GM21825 (cell line): ENCODE results near the gene LYST.
A peak's percentile ranks its signal among the peaks of the same experiment; 100 is the strongest.

Source experiments
- ATAC-seq: cut with Tn5 transposase; IDR thresholded peaks from one replicate; pipeline ENCODE4 v1.9.1; 2021; ENCODE audit warnings: mild to moderate bottlenecking, moderate library complexity; ENCODE audit not compliant: unreplicated experiment

The LYST gene

DNA sequence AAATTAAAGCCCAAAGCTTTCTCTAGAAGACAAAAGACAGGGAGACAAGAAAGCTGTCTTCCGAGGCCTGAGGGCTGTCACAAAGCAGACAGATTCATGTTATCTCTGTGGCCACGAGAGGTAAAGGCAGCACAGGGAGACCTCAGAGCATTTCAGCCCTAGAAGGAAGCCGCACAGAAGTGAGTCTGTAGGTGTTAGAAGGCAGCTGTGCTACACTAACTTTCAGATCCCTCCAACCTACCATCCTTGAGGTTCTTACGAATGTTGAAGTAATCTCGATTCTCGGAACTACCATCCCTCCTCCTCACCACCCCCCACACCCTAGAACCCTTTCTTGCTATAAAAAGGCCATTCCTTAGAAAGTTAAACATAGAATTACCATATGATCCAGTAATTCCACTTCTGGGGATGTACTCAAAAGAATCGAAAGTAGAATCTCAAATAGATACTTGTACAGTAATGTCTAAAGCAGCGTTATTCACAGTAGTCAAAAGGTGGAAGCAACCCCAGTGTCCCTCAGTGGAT lies 21.5 kb upstream of the LYST start:
- ATAC-seq, result peak; percentile 77

DNA sequence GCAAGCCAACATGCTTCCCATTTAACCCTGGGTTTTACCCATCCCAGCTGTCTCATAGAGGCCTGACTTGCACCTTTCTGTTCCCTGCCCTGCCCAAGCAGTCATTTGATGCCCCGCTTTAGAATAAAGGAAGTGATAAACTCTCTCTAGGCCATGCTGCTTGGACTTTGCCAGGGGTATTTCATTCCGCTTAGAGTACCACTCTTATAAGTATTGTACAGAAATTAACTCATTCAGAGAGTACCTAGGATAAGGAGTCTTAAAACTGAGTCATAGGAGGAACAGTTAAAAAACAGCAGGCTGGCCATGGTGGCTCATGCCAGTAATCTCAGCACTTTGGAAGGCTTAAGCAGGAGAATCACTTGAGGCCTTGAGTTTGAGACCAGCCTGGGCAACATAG lies 21.0 kb upstream of the LYST start:
- ATAC-seq, result no peak

DNA sequence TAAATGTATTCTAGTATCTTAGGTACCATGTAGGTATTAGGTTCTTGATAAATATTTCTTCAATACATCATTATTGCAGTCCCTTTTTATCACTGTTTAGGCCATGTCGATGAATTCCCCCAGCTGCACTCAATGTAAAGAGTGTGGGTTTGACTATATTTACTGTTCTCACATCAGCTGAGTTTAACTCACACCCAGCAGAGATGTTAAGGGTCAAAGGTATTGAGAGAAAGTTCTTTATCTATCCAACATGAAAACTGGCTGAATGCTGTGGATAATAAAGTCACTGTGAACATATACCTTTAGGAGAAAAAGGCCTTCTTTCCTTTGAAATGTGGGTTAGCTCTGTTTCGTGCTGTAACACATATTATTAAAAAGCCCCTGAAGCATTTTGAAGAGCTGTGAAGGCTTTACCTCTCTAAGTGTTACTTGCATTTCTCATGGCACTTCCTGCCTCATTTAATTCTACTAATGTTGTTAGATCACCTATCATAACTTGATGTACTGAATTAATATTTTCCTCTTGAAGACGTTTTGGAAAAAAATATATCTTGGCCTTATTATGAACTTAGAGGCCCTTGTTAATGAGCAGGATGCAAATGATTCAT lies 19.1 kb upstream of the LYST start:
- ATAC-seq, result no peak

- no peak for ATAC-seq
Measured at GRCh38 chr1:235883261-235883927, 16.7 kb upstream of the LYST start.

DNA sequence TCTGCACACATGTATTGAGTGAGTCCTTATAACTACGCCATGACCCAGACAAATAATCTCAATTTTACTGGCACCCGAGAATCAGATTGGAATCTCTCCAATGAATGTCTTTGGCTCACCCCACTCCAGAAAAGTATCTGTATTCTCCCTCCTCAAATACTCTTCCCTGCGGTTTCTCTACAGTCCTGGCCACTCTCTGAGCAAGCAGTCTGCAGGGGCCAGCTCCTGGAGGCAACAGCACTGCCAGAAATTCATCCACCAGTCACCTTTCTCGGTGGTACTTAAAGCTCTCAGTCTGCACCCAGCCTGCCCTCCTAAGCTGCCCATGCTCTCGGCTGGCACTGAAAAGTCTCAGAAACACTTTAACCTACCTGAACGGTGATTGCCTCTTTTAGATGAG lies 16.1 kb upstream of the LYST start:
- ATAC-seq, result no peak

- no peak for ATAC-seq
Measured at GRCh38 chr1:235881930-235882700, 15.4 kb upstream of the LYST start.

GRCh38 chr1:235878082-235878811 lies 11.5 kb upstream of the LYST start:
- ATAC-seq, result no peak

DNA sequence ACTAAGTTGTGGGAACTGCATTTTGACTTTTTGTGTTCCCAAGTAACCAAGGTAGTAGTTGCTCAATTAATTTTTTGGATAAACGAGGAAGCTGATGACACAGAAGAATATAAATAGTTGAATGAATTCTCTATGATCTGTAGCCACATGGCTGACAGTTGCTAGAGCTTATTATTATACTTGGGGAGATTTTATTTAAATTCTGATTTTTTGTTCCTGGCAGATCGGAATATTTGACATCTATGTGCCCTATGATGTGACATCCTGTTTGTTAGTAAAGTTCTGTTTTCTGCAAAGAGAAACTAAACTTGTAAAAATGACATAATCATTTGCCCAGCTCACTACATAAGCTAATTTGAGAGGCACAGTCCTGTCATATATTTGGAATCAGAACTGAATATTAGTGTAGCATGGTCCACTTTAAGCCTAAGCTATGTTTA lies 9.7 kb upstream of the LYST start:
- ATAC-seq, result no peak

- no peak for ATAC-seq
Measured at GRCh38 chr1:235875036-235875597, 8.4 kb upstream of the LYST start.

DNA sequence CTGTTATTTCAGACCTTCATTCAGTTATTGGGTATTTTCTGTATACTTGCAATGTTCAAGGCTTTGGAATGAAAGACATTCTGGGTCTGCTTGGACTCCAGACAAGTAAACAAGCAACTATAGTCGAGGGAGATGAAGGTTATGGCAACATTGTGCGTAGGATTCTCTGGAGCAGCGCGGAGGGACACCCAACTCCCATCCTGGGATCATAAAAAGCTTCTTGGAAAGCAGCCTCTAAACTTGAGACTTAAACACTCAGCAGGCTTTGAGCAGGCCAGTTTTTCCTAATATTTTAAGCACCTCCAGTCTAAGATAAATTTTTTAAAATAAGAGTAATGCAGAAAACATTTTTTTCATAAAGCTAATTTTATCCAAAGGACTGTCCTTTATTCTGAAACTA lies 7.6 kb upstream of the LYST start:
- ATAC-seq, result no peak

DNA sequence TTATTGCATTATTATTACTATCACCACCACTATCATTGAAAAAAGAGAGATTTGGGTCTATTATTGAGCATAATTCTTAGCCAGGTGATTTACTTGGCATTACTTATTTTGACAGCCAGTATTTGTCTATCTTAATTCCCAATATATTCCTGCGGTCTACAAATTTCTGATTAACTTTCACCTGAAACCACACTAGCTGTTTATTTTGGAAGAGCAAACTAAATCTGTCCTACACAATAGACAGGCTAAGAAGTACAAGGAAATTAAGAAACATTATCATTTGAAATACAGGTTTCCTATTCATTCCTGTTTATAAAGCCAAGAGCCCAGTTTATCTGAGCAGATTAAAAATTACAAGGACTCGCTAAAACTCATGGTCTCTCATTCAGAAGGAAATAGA lies 6.9 kb upstream of the LYST start:
- ATAC-seq, result no peak

GRCh38 chr1:235873045-235873444 lies 6.3 kb upstream of the LYST start:
- ATAC-seq, result no peak

- ATAC-seq, result no peak
Measured at GRCh38 chr1:235872270-235872669, 5.6 kb upstream of the LYST start.

GRCh38 chr1:235867903-235868469 lies 1.3 kb upstream of the LYST start:
- ATAC-seq, result peak; percentile 33

GRCh38 chr1:235866913-235867845 lies 473 bp upstream of the LYST start:
- ATAC-seq, result peak; percentile 72

DNA sequence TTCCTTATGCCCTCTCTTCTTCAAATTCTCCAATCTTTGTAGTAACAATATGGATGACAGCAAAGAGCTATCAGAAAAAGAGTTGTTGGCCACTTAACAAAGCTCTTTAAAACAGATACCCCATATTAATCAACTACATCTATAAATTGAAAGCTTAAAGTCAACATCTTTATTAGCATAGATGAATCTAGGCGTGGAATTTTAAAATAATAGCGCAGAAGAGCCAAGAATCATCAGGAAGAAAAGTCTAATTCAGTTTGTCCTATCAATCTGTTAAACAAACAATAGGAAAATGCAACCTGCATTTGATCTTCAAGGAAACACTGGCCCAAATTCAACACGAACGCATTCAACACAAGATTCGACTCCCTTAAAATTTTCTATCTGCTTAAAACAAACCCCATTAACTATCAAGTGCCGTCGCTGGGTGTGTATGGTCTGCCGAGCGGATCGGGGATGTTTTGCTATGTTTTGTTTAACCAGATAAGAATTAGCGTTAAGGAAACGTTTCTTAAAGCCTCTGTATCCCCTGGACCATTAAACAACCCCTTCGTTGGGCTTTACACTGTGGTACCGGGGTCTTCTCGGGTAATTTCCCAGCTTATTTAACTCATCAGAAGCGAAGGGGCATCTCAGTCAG lies 1.0 kb downstream of the LYST start:
- no peak for ATAC-seq

- no peak for ATAC-seq
Measured at GRCh38 chr1:235864931-235865525, 1.7 kb downstream of the LYST start.

DNA sequence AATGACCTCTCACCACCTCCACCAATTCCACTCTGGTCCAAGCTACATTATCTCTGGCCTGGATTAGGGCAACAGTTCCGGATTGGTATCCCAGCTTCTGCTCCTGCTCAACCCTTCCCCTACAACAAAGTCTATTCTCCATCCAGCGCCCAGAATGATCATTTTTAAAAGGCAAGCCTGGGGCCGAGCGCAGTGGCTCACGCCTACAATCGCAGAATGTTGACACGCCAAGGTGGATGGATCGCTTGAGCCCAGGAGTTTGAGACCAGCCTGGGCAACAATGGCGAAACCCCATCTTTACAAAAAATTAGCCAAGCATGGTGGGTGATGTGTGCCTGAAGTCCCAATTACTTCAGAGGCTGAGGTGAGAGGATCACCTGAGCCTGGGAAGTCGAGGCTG lies 2.2 kb downstream of the LYST start:
- ATAC-seq, result no peak

DNA sequence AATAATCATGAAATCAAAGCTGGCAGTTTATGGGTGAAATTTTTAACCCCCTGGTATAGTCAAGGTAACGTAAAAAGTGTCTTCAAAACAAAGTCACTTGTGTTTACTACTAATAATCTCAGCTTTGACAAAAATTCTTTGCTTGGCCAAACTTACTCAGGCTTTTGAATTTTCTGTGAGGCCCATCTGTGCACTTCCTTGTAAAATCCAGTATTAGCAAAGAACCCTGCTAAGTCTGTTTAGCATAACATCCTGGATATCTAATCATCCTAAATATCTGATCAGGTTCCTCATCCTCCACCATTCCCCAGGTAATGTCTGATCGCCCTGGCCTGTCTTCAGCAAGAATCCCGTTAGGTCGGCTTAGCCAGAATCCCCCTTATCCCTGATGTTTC lies 3.0 kb downstream of the LYST start:
- ATAC-seq, result no peak
